ENCODE data around the gene MIS18A. TPM values are rescaled to one million over a fixed set of nuclear protein-coding genes. Genes with fewer than 3 reads are reported as not detected.

The MIS18A gene
- total and polyA plus RNA-seq, 10 of the 15 experiments (the other 5 are each of a cell fraction or from before 2014, with no cell fraction given), result 6.5 to 48.9 (median 24.8) TPM

DNA sequence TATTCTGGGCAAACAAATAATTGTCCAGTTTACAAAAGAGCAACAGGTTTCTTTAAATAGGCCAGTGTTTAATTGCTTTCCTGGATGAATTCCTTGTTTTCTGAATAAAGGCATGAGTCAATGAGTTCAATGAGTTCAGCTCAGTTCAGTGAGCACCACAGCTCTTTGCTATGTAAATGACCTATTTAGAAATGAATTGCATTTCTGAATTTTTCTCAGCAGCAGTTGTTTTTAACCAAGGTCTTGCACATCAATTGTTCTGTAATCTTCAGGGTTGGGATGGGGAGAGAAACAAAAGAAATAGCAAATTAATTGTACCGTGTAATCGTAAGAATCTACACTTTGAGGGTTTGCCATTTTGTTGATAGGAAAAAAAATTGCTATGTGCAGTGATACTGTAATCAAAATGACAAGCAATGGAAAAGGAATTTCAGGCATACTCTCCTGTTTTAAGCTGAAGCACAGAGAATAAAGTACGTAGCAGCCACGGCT, 45.7 kb downstream of the MIS18A start:
- no peak for DNase-seq (ENCODE audit: low read depth, low spot score)
- no peaks in the 10 kb centered on the region for H3K79me2 ChIP-seq (ENCODE audit: control insufficient read depth, insufficient read depth, low read length)
- SMC1A ChIA-PET (ENCODE audit: uncharacterized antibody, unreplicated experiment), result no interaction called here
- H3K27ac ChIP-seq (ENCODE audit: control insufficient read depth, insufficient read depth), result no peak overlapping the region
- H3K4me2 ChIP-seq (ENCODE audit: control insufficient read depth, insufficient read depth), result no peak overlapping the region
- intact Hi-C loops (cut with micrococcal nuclease; ENCODE audit: unreplicated experiment), result no loop called here
- H3K36me3 ChIP-seq (ENCODE audit: control insufficient read depth in 2 of 2, insufficient read depth in 2 of 2, low read length in 1 of 2), result no peaks in the 10 kb centered on the region
- BruUV-seq (replicated peaks), result no TSS peak
- WGBS (ENCODE audit: insufficient coverage, insufficient replicate concordance, low lambda C conversion rate, missing lambda C conversion rate), result 3% methylated on average over 4 of the region's 4 CpGs
- RAD21 ChIA-PET (ENCODE audit: unreplicated experiment), result no interaction called here
- H3K9ac ChIP-seq (ENCODE audit: control insufficient read depth, insufficient read depth, low read length), result no peak overlapping the region
- POLR2A ChIA-PET, result no interaction called here
- no peak overlapping the region for H2AFZ ChIP-seq (ENCODE audit: control insufficient read depth, low read depth, low read length)
- no peak overlapping the region for H3K4me3 ChIP-seq
- no peak for FAIRE-seq
- CTCF ChIA-PET, result no interaction called here
- TF ChIP-seq, protein P1, sequence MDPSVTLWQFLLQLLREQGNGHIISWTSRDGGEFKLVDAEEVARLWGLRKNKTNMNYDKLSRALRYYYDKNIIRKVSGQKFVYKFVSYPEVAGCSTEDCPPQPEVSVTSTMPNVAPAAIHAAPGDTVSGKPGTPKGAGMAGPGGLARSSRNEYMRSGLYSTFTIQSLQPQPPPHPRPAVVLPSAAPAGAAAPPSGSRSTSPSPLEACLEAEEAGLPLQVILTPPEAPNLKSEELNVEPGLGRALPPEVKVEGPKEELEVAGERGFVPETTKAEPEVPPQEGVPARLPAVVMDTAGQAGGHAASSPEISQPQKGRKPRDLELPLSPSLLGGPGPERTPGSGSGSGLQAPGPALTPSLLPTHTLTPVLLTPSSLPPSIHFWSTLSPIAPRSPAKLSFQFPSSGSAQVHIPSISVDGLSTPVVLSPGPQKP (IDR thresholded peaks at IDR 0.05; ENCODE audit: low read depth, low read length), result no peak
- TF ChIP-seq DPF2 (IDR thresholded peaks at IDR 0.05) (no peak), MTA3 (IDR thresholded peaks at IDR 0.05; ENCODE audit: borderline replicate concordance, low read length) (no peak), KDM1A (IDR thresholded peaks at IDR 0.05; ENCODE audit: borderline replicate concordance) (no peak), SPI1 (IDR thresholded peaks at IDR 0.05; ENCODE audit: borderline replicate concordance, insufficient read depth, low read depth, low read length) (no peak), NRF1 (conservative IDR thresholded peaks at IDR 0.05; ENCODE audit: low read depth, low read length) (no peak), IKZF1 (conservative IDR thresholded peaks at IDR 0.05) (no peak), POLR2AphosphoS2 (IDR thresholded peaks at IDR 0.05; ENCODE audit: low read depth, low read length) (no peak)
- TF ChIP-seq, protein P2, sequence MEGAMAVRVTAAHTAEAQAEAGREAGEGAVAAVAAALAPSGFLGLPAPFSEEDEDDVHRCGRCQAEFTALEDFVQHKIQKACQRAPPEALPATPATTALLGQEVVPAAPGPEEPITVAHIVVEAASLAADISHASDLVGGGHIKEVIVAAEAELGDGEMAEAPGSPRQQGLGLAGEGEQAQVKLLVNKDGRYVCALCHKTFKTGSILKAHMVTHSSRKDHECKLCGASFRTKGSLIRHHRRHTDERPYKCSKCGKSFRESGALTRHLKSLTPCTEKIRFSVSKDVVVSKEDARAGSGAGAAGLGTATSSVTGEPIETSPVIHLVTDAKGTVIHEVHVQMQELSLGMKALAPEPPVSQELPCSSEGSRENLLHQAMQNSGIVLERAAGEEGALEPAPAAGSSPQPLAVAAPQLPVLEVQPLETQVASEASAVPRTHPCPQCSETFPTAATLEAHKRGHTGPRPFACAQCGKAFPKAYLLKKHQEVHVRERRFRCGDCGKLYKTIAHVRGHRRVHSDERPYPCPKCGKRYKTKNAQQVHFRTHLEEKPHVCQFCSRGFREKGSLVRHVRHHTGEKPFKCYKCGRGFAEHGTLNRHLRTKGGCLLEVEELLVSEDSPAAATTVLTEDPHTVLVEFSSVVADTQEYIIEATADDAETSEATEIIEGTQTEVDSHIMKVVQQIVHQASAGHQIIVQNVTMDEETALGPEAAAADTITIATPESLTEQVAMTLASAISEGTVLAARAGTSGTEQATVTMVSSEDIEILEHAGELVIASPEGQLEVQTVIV (IDR thresholded peaks at IDR 0.05; ENCODE audit: borderline replicate concordance, partially characterized antibody), result no peak
- TF ChIP-seq, protein P3, sequence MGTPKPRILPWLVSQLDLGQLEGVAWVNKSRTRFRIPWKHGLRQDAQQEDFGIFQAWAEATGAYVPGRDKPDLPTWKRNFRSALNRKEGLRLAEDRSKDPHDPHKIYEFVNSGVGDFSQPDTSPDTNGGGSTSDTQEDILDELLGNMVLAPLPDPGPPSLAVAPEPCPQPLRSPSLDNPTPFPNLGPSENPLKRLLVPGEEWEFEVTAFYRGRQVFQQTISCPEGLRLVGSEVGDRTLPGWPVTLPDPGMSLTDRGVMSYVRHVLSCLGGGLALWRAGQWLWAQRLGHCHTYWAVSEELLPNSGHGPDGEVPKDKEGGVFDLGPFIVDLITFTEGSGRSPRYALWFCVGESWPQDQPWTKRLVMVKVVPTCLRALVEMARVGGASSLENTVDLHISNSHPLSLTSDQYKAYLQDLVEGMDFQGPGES (IDR thresholded peaks at IDR 0.05), result no peak
- TF ChIP-seq, protein P4, sequence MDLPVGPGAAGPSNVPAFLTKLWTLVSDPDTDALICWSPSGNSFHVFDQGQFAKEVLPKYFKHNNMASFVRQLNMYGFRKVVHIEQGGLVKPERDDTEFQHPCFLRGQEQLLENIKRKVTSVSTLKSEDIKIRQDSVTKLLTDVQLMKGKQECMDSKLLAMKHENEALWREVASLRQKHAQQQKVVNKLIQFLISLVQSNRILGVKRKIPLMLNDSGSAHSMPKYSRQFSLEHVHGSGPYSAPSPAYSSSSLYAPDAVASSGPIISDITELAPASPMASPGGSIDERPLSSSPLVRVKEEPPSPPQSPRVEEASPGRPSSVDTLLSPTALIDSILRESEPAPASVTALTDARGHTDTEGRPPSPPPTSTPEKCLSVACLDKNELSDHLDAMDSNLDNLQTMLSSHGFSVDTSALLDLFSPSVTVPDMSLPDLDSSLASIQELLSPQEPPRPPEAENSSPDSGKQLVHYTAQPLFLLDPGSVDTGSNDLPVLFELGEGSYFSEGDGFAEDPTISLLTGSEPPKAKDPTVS (IDR thresholded peaks at IDR 0.05; ENCODE audit: low read depth, low read length), result no peak
- no peak for ATAC-seq
- H3K27me3 ChIP-seq (replicated peaks in 1 of 2; ENCODE audit: control insufficient read depth in 2 of 2, insufficient read depth in 2 of 2, low read length in 1 of 2), result no peaks in the 10 kb centered on the region; a peak in 1 of 4 replicates
- no peaks in the 10 kb centered on the region for H4K20me1 ChIP-seq (ENCODE audit: control insufficient read depth, insufficient read depth)
- H3K9me3 ChIP-seq (replicated peaks; ENCODE audit: control insufficient read depth, insufficient read depth, low read length), result no peaks in the 10 kb centered on the region; the same call in 2 of the 3 replicates
- H3K4me1 ChIP-seq (ENCODE audit: control insufficient read depth, insufficient read depth, low read length), result no peaks in the 10 kb centered on the region
- in situ Hi-C loops (cut with MboI), result no loop called here
